ENCODE measurements around the gene UBR1. TPM values are rescaled to one million over a fixed set of nuclear protein-coding genes. Genes with fewer than 3 reads are reported as not detected.

The UBR1 gene
- total RNA-seq, 1 experiment from 2014 or later, result 22.2 TPM

GRCh38 chr15:43150191-43150929 is 44.5 kb upstream of the UBR1 start:
- Histone ChIP-seq H3K14ac (ENCODE audit: insufficient read depth, low read length) (no peak overlapping the region), H3K18ac (ENCODE audit: insufficient read length, low read depth, low read length) (no peak overlapping the region), H3K56ac (ENCODE audit: insufficient read length, low read depth, low read length) (no peak overlapping the region), H2BK120ac (ENCODE audit: low read depth, low read length, poor library complexity, severe bottlenecking) (no peak overlapping the region), H2BK5ac (ENCODE audit: insufficient read length, low read length) (no peak overlapping the region), H2AFZ (ENCODE audit: low read length) (no peak overlapping the region), H3K9ac (ENCODE audit: extremely low read depth, insufficient read length, low read length) (no peak overlapping the region), H2BK12ac (ENCODE audit: insufficient read length, low read depth, low read length) (no peak overlapping the region), H3K4me1 (ENCODE audit: insufficient read depth, low read length) (no peaks in the 10 kb centered on the region), H3T11ph (ENCODE audit: low read length) (no peak overlapping the region), H2BK15ac (ENCODE audit: low read depth, low read length) (no peak overlapping the region), H4K5ac (ENCODE audit: insufficient read length, low read depth, low read length) (no peak overlapping the region), H3K9me3 (ENCODE audit: control insufficient read depth, low read depth, low read length) (no peaks in the 10 kb centered on the region), H2BK20ac (ENCODE audit: low read depth, low read length, poor library complexity, severe bottlenecking) (no peak overlapping the region), H3K79me1 (ENCODE audit: insufficient read depth, low read depth, low read length, poor library complexity, severe bottlenecking) (no peaks in the 10 kb centered on the region), H4K20me1 (ENCODE audit: control insufficient read depth, insufficient read depth, insufficient read length) (no peaks in the 10 kb centered on the region), H3K27me3 (ENCODE audit: insufficient read depth, low read length) (no peaks in the 10 kb centered on the region), H4K91ac (ENCODE audit: insufficient read length, low read depth, low read length) (no peak overlapping the region), H2AK5ac (ENCODE audit: insufficient read length, low read length) (no peak overlapping the region), H3K79me2 (ENCODE audit: insufficient read depth, low read length) (no peaks in the 10 kb centered on the region), H3K27ac (ENCODE audit: insufficient read length, low read depth, low read length) (no peak overlapping the region), H3K4me2 (ENCODE audit: insufficient read depth, insufficient read length, low read length) (no peak overlapping the region), H3K23me2 (ENCODE audit: insufficient read length, low read depth, low read length, poor library complexity, severe bottlenecking) (no peaks in the 10 kb centered on the region), H3K23ac (ENCODE audit: insufficient read length, low read depth, low read length) (no peak overlapping the region), H4K8ac (replicated peaks; ENCODE audit: insufficient read length, low read depth, low read length) (no peak overlapping the region), H3K4ac (ENCODE audit: low read depth, low read length) (no peak overlapping the region)
- H3K9me3 Mint-ChIP-seq, result no peaks in the 10 kb centered on the region
- H3K4me1 Mint-ChIP-seq, result peaks cover 0 to 2% of the 10 kb centered on the region in 2 experiments; a peak in 1 of 4 replicates
- no CpG with 5 or more reads among the region's 5 CpGs for WGBS (ENCODE audit: extremely low coverage, insufficient read length, low lambda C conversion rate)
- no peak overlapping the region for H3K4me3 Mint-ChIP-seq
- H3K27me3 Mint-ChIP-seq (ENCODE audit: low read depth), result no peaks in the 10 kb centered on the region
- H3K27ac Mint-ChIP-seq, result peak overlapping the region in 1 of 3 experiments; percentile 12; a peak in 1 of 7 replicates
- DNase-seq, result no peak
- no peak for TF ChIP-seq CTCF (conservative IDR thresholded peaks at IDR 0.05)
- peaks cover 0 to 9% (median 0%) of the 10 kb centered on the region in 3 experiments; a peak in 2 of 7 replicates for H3K36me3 Mint-ChIP-seq (ENCODE audit: insufficient read depth in 1 of 3, low read depth in 3 of 3)
